BJ (cell line): ENCODE results near the gene SNU13. TPM values are rescaled to one million over a fixed set of nuclear protein-coding genes. Genes with fewer than 3 reads are reported as not detected.
"Not testable (repeated sequence)": the region's sequence is repeated elsewhere in the genome, so short reads cannot be mapped to it uniquely, and the experiment has no call there.

Experiments
- CTCF ChIA-PET: fragments of 350-600 bp; formaldehyde crosslinking; extraction: SDS; loops from one replicate; lab custom pipeline; 2021; ENCODE audit warnings: antibody characterized with exemption, inconsistent platforms; lab: Yijun Ruan, JAX
- POLR2A ChIA-PET: fragments of 300-600 bp; sonication (Branson Sonifier 250); formaldehyde crosslinking; extraction: SDS; loops from one replicate; lab custom pipeline; 2021; ENCODE audit warnings: antibody characterized with exemption; lab: Charles Lee
- DNase-seq: peaks from one replicate; pipeline ENCODE4 v3.0.0-alpha.2; 2011; ENCODE audit warnings: low read depth
- H3K27me3 ChIP-seq: 2 replicates; pipeline ENCODE4 v1.6.0; 2011; ENCODE audit warnings: low read length; ENCODE audit not compliant: control insufficient read depth, insufficient read depth
- H3K36me3 ChIP-seq: 2 replicates; pipeline ENCODE4 v1.5.1; 2011; ENCODE audit warnings: low read length; ENCODE audit not compliant: control insufficient read depth, insufficient read depth
- H3K4me3 ChIP-seq: 2 replicates; pipeline ENCODE4 v1.5.1; 2011; ENCODE audit warnings: low read depth, mild to moderate bottlenecking, control low read depth, low read length
- polyA minus RNA-seq: library from RNA; depleted of rRNA, polyadenylated mRNA; stranded (reverse); fragments of >200 nt; gene quantifications from 2 replicates; pipeline ENCODE4 v1.2.3, GENCODE V29; 2011; rRNA and poly(A)+ RNA removed
- polyA plus RNA-seq: library from polyadenylated mRNA; depleted of rRNA; stranded (reverse); fragments of >200 nt; gene quantifications from 2 replicates; pipeline ENCODE4 v1.2.3, GENCODE V29; 2011; rRNA removed
- TF ChIP-seq, protein P1 (sequence below): IDR thresholded peaks from 2 replicates; pipeline ENCODE4 v1.5.1; 2011; ENCODE audit warnings: low read depth, mild to moderate bottlenecking, control low read depth, inconsistent platforms, low read length, moderate library complexity; ENCODE audit not compliant: insufficient read depth

Gene SNU13
- polyA plus RNA-seq: 288 and 327 TPM in 2 replicates
- 103 and 165 TPM in 2 replicates for polyA minus RNA-seq

GRCh38 chr22:41688365-41689211 lies at the start of gene SNU13:
TSS of gene SNU13 (minus strand) at chr22:41688867. CDS start at chr22:41688796, 71 bp downstream.
- H3K4me3 ChIP-seq: peak within 1 kb of the TSS; percentile 82
- CTCF ChIA-PET: interaction anchor here (0.6 to 3.9 kb wide), 6 partner anchors 9 to 252 kb away, joined by 3 to 23 read pairs (median 7); no protein-coding TSS in a partner anchor
- no peaks in the 10 kb centered on the region for H3K27me3 ChIP-seq
- TF ChIP-seq, protein P1, sequence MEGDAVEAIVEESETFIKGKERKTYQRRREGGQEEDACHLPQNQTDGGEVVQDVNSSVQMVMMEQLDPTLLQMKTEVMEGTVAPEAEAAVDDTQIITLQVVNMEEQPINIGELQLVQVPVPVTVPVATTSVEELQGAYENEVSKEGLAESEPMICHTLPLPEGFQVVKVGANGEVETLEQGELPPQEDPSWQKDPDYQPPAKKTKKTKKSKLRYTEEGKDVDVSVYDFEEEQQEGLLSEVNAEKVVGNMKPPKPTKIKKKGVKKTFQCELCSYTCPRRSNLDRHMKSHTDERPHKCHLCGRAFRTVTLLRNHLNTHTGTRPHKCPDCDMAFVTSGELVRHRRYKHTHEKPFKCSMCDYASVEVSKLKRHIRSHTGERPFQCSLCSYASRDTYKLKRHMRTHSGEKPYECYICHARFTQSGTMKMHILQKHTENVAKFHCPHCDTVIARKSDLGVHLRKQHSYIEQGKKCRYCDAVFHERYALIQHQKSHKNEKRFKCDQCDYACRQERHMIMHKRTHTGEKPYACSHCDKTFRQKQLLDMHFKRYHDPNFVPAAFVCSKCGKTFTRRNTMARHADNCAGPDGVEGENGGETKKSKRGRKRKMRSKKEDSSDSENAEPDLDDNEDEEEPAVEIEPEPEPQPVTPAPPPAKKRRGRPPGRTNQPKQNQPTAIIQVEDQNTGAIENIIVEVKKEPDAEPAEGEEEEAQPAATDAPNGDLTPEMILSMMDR: no peak
- POLR2A ChIA-PET: interaction anchor here (0.6 to 1.6 kb wide), 3 partner anchors 9 to 44 kb away, joined by 3 to 5 read pairs (median 3); no protein-coding TSS in a partner anchor
- 0 out of 2 replicates have a peak, but pooled peaks cover 2% of the 10 kb centered on the region for H3K36me3 ChIP-seq
- no peak for DNase-seq

- not testable (repeated sequence) for H3K36me3 ChIP-seq, H3K27me3 ChIP-seq, H3K4me3 ChIP-seq, DNase-seq
- CTCF ChIA-PET: interaction anchor here (0.7 to 1.8 kb wide), 2 partner anchors 13 to 72 kb away, joined by 6 read pairs; no protein-coding TSS in a partner anchor
- POLR2A ChIA-PET: interaction anchor here (0.6 kb wide), 1 partner anchor 45 kb away, joined by 3 read pairs; no protein-coding TSS in a partner anchor
These were observed 44.6 kb upstream of the SNU13 start for GRCh38 chr22:41733241-41733640.

DNA sequence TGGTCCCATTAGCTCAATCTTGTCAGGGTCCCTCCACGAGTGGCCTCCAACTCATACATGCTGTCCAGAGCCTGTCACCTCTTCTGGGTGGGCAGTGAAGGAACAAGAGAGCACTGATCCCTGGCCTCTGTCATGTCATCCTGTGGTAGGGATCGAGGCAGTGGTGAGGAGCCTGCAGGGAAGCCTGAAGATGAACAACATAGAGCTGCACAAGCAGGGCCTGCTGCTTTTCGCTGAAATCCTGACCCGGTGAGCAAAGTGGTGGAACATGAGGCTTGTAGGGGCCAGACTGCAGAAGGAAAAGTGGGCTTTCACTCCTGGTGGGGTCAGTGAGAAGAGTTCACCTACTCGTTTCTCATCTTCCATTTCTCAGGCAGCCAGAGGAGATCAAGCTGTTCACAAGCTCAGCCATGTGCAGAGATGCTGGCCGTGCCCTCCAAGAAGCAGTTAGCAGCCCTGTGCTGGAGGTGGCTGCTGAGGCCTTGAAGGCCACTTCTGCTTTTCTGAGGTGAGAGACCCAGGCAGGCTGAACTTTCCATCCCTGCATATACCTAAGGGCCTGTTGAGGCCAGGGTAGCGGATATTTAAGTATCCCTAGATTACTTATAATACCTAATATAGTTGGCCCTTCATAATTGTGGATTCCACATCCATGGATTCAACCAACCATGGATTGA lies 43.6 kb upstream of the SNU13 start:
- ChIA-PET POLR2A (no interaction called here), CTCF (interaction anchor here (0.5 to 1.4 kb wide), 3 partner anchors 35 to 73 kb away, joined by 4 to 6 read pairs (median 4); no protein-coding TSS in a partner anchor)
- TF ChIP-seq, protein P1: no peak
- H3K27me3 ChIP-seq: peaks cover 1% of the 10 kb centered on the region; the same call in 1 of the 2 replicates
- no peaks in the 10 kb centered on the region for H3K36me3 ChIP-seq
- no peak for DNase-seq
- H3K4me3 ChIP-seq: no peak overlapping the region

DNA sequence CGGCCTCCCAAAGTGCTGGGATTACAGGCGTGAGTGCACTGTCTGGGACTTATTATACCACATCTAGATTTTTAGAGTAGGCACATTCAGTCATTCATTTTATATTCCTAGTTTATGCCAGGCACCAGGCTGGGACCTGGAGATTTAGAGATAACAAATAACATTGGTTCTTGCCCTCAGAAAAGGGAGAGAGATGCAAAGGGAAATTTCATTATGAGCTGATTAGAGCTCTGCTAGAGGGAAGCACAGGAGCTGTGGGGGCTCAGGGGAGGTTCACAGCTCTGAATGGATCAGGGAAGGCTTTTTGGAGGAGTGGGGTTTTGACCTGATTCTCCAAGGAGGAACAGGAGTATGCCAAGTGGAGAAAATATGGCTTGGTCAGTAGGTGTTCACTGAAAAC lies 42.9 kb upstream of the SNU13 start:
- TF ChIP-seq, protein P1: no peak
- no peak for DNase-seq
- Histone ChIP-seq H3K36me3 (no peaks in the 10 kb centered on the region), H3K4me3 (no peak overlapping the region), H3K27me3 (peaks cover 1% of the 10 kb centered on the region; the same call in 1 of the 2 replicates)
- CTCF ChIA-PET: interaction anchor here (1.4 kb wide), 1 partner anchor 34 kb away, joined by 4 read pairs; no protein-coding TSS in a partner anchor
- POLR2A ChIA-PET: no interaction called here

- ChIA-PET POLR2A (no interaction called here), CTCF (interaction anchor here (1.0 to 4.3 kb wide), 5 partner anchors 12 to 231 kb away, joined by 3 to 29 read pairs (median 3); no protein-coding TSS in a partner anchor)
- H3K27me3 ChIP-seq: peaks cover 1% of the 10 kb centered on the region; the same call in 1 of the 2 replicates
- TF ChIP-seq, protein P1: no peak
- no peak for DNase-seq
- no peaks in the 10 kb centered on the region for H3K36me3 ChIP-seq
- H3K4me3 ChIP-seq: no peak overlapping the region
These were observed 36.9 kb upstream of the SNU13 start for GRCh38 chr22:41725510-41726110.
